Stimulated activated CD8-positive, alpha-beta memory T cell treated with anti-CD3 and anti-CD28 coated beads, Interleukin-2, amount 100 ng/mL, for 48 hours (primary cell): ENCODE data around the gene ASB11.
A peak's percentile ranks its signal among the peaks of the same experiment; 100 is the strongest.

Source experiments
- DNase-seq, 2 donors: peaks; one replicate each; pipeline ENCODE4 v3.0.0-alpha.2; 2020; ENCODE audit warnings: low read depth in 2 of 2

The ASB11 gene

GRCh38 chrX:15315509-15315908 is at the start of gene ASB11:
Gene ASB11, minus strand, starts transcription at chrX:15315640. Its CDS starts 35 bp downstream, at chrX:15315605.
- no peak for DNase-seq

DNA sequence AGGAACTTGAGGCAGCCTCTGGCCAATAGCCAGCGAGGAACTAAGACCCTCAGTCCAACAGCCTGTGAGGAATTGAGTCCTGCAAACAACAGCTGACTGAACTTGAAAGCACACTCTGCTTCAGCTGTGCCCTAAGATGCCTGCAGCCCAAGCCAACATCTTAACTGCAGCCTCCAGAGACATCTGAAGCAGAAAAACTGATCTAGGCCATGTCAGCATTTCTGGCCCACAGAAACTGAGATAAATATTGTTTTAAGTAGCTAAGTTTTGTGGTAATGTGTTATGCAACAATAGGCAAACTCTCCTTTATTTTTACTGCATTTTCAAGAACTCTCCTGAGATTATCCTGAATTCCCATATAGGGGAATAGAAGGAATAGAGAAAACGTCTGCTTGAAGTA is 44.3 kb upstream of the ASB11 start:
- no peak for DNase-seq

DNA sequence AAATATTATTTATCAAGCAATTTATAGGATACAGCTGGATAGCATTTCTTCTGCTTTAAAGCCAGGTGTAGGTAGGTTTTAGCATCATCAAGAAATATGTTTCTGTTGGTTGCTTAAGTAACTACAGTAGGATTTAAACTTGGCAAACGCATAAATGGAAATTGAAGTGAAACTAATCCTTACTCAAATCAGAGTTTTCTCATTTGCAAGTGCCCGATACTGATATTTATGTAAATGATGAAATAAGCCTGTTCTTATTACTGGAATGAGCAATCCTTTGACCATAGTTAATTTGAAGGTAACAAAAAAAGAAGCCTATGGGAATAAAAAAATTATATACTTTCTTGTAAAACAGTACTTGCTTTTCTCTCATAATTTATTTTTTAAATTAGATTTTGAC is 43.1 kb upstream of the ASB11 start:
- DNase-seq = no peak

DNA sequence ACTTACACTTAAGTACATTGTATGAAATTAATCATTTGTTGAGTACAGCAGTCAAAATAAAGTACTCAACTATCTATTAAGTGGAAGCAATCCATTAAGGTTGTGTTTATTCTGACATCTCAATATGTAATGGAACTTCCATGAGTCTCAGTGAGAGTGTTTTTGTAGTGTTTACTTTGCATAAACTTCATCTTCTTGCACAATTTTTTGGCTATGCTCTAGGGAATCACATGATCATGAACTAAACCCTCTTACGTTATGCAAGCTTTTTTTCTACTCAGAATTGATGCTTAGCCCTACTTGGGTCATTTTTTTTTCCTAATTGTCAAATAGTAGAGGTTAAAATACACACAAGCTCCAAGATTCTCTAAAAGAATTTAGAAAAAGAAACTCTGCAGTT is 41.0 kb upstream of the ASB11 start:
- no peak for DNase-seq

GRCh38 chrX:15350329-15350996 is 35.0 kb upstream of the ASB11 start:
- DNase-seq = no peak

GRCh38 chrX:15349046-15349445 is 33.6 kb upstream of the ASB11 start:
- DNase-seq = no peak

DNA sequence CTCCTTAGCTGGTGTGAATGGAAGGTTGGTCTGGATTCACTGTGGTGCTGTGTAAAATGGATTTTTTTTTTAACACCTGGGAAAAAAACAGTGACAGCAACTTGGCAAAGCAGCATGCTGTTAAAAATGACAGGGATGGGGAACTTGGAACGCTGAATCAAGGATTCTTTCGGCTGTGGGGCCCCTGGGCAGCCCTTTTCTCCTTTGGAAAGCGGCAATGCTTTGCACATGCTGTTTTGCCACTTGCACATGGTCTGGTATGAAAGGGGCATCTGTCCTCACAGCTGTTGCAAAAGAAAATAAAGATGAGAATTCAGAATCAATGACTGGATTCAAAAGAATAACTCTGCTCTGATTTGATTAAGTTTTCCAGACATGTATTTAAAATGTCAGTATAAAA is 30.5 kb upstream of the ASB11 start:
- DNase-seq = no peak

DNA sequence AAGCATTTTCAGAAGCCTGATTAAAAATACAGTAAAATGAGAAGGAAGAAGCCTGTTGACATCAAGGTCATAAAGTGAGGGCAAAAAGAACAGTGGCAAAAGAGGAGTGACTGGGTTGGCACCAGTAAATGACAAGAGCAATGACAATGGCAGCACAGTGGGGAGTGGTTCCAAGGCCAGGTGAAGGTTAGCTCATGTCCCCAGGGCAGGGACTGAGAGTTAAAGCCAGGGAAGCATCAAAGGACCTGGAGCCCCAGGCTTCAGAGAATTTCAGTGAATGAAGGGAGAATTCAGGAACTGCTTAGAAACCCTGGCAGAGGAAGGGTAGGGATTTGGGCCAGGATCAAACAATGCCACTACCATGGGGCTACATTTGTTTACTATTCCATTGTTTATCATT is 28.7 kb upstream of the ASB11 start:
- DNase-seq = no peak

GRCh38 chrX:15343075-15343476 is 27.6 kb upstream of the ASB11 start:
- no peak for DNase-seq

GRCh38 chrX:15340867-15341266 is 25.4 kb upstream of the ASB11 start:
- no peak for DNase-seq

DNA sequence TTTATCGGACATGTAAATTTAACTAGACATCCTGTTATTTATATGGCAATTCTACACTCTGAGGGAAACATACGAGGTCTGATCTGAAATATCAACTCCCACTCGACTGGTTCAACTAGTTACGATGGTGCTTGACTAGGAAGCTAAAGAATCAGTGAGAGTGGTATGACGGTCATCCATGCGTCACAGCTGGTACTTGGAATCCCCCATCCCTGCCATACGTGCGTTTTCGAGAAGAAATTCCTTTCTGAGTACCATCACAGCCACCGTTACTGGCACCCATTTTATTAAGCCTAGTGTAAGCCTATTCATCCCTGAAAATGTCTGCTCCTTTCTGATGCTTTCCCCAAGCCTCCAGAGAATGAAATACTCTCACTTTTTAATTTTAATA is 20.6 kb upstream of the ASB11 start:
- DNase-seq = no peak

DNA sequence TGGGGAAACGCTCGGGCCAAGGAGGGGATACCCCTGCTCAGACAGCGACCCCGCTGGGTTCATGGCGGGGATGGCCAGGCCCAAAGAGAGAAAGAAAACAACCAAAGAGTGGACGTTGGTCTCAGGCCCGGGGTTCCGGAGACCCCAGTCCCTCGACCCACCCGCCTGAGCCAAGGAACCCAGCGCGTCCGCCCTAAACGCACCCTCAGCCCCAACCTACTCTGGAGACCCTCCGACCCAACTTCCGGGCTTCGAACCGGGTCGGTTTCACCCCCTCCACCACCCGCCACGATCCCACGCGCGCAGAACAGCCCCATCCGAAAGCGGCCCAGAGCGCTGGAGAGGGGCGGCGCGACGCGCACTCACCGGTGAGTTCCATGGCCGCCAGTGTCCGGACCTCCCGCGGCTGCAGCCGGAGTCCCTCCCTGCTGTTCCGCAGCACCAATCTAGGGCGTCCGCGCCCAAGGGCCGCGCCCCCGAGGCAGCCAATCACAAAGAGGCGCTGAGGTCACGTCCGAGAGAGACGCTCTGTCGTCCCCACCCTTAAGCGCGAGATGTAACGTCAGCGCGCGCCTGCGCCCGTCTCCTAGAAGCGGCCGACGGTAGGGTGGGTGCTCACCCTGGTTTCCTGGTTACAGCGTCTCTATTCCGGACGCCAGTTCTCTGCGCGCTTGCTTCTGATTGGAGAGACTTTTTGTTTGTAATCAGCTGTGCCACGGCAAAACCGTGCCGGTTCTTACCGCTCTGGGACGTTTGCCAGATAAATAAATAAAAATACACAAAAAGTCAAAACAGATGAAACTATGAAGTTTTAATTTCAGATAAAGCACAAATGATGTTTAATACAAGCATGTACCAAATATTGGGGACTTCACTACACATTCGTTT is 19.9 kb upstream of the ASB11 start, which contains the start of gene PIGA:
PIGA (minus strand) TSS at position 389 of the 888 bp plus-strand sequence. CDS start 3,593 bp downstream, outside the sequence.
- DNase-seq = peak; percentile 78 to 84

DNA sequence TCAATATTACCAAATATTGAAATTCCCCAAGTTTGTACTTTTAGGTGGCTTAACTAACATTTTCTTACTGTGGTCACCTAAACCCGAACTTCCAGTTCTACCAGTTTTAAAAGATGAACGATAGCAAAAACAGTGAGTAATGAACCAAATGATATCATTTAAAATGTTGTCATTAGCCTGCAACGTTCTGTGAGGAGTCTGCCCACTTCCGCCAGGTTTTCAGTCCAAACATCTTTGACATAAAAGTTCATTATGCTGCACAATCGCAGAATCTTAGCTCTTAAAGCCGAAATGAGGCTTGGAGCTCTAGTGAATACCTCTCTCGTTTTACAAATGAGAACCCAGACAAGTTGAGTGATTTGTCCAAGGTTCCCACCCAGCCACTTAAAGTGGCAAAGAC is 19.1 kb upstream of the ASB11 start:
- DNase-seq = no peak

DNA sequence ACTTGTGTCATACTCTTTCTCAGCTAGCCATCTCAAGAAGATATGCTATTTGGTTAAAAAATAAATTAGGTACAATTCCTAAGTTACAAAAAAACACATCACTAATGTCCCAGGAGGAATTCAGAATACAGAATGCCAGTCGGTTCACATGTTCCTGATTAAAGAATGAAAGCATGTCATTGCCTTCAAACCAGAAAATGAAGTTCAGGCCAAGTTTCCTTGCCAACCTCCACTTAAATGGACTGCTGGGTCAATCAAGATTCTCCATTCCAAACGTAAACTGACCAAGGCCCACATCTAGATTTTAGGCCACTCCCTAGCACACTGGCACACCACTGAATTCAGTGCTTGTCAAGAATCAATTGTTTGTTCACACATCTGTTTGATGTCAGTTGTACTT is 13.4 kb upstream of the ASB11 start:
- DNase-seq = no peak

- no peak for DNase-seq
Measured at GRCh38 chrX:15328131-15328530, 12.7 kb upstream of the ASB11 start.

DNA sequence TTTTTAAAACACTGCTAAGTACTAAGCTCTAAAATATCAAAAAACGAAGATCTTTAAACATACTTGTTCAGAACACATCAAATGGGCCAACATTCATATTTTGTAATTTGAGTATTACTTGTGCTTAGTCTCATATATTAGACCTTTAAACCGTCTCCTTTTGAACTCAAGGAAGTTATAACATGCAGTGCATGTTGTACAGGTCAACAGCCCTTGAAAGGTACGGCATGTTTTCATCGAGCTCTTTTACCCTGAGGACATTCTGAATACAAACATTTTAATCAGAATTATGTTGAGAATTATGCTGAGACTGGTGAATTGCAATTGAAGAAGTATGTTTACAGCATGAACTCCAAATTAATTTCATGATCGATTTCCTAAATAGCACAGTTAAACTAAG is 7.0 kb upstream of the ASB11 start:
- no peak for DNase-seq

GRCh38 chrX:15322072-15322471 is 6.6 kb upstream of the ASB11 start:
- DNase-seq = no peak

DNA sequence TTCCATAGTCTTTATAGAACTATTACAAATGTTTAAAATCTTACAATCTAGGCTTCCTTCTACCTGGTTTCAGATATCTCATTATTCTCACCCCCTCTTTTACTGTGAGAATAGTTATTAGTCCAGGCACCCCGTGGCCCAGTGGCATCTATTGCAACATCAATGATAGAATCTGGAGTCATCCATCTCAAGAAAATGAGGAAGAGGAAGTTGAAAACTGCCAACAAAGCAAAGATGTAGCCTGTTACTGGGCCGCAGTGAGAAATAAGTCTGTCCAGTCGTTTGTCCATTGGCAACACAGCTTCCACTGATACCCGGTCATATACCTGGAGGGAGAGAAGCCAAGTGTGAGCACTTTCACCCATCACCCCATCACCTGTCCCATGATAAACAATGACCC is 6.0 kb upstream of the ASB11 start:
- DNase-seq = no peak

- no peak for DNase-seq
Measured at GRCh38 chrX:15320297-15320696, 4.9 kb upstream of the ASB11 start.

- no peak for DNase-seq
Measured at GRCh38 chrX:15319075-15319474, 3.6 kb upstream of the ASB11 start.

- DNase-seq = no peak
Measured at GRCh38 chrX:15314472-15314871, 968 bp downstream of the ASB11 start.

DNA sequence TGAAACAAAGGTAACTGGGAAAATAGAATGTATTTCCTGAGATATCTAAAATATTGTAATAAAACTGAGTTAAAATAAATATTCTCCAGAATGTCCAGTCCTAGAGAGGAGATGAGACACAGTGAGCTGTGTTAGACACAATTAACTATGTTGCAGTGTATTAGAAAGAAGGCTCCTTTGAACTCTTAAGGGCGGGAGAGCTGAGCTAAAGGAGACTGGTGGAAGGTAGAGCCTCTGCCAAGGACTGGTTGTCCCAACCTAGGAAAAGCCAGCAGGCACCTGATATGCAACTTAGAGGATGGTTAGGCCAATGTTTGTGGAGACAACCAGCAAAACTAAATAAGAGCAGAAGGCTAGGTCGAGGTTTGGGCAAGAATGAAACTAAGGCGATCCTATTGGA is 4.3 kb downstream of the ASB11 start:
- DNase-seq = no peak

DNA sequence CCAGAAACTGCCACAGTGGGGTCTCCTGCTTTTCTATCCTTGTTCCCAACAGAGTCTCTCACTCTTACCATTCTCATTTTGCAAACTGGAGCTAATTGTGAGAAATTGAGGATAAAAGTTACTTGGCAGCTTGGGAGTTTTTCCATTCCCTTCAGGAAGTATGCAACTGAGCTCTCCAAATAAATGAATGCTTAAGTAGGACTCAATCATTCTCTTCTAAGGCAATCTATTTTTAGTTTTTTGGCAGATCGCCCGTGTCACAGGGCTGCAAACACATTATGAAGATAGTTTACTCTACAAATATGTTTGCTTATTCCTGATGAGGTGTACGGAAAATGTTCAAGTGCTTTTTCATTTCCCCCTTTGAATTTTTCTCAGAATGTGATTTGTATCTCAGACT is 5.3 kb downstream of the ASB11 start:
- no peak for DNase-seq
